ENCODE measurements around the gene TMEM255A. TPM values are rescaled to one million over a fixed set of nuclear protein-coding genes. Genes with fewer than 3 reads are reported as not detected.

Gene TMEM255A
- total and polyA plus RNA-seq, 2 experiments from 2014 or later = 0.21 to 0.28 TPM

GRCh38 chrX:120308959-120309872 is 2.0 kb downstream of the TMEM255A start:
- H3K4me1 Mint-ChIP-seq = peaks cover 40% of the 10 kb centered on the region
- no peak overlapping the region for H3K27ac ChIP-seq (ENCODE audit: low read depth)
- peak overlapping the region; percentile 81 for H3K4me3 Mint-ChIP-seq
- peak overlapping the region; percentile 59 for H3K4me3 ChIP-seq
- no peak overlapping the region for H2AFZ ChIP-seq
- TF ChIP-seq ZNF462 (CRISPR knock-in tag; IDR thresholded peaks at IDR 0.05) = no peak
- no peak for TF ChIP-seq REST (IDR thresholded peaks at IDR 0.05; ENCODE audit: unreplicated experiment)
- no peak for TF ChIP-seq EZH2phosphoT487 (IDR thresholded peaks at IDR 0.05; ENCODE audit: unreplicated experiment)
- no peak for TF ChIP-seq NANOG (IDR thresholded peaks at IDR 0.05; ENCODE audit: borderline replicate concordance)
- no peak for TF ChIP-seq ZNF114 (CRISPR knock-in tag; IDR thresholded peaks at IDR 0.05)
- TF ChIP-seq CREB1 (CRISPR knock-in tag; IDR thresholded peaks at IDR 0.05; ENCODE audit: low read depth) = peak; percentile 36
- peak; percentile 23 to 48 for TF ChIP-seq CTCF (conservative IDR thresholded peaks at IDR 0.05; ENCODE audit: low read depth in 2 of 2)
- no peak for TF ChIP-seq ZNF331 (CRISPR knock-in tag; IDR thresholded peaks at IDR 0.05; ENCODE audit: low read depth)
- TF ChIP-seq ETS1 (IDR thresholded peaks at IDR 0.05) = no peak
- TF ChIP-seq EZH2 (IDR thresholded peaks at IDR 0.05; ENCODE audit: low read depth, unreplicated experiment) = no peak
- TF ChIP-seq STAT1 (IDR thresholded peaks at IDR 0.05; ENCODE audit: unreplicated experiment) = no peak
- no peak for TF ChIP-seq JUNB (IDR thresholded peaks at IDR 0.05; ENCODE audit: unreplicated experiment)
- no peak for TF ChIP-seq POLR2AphosphoS5 (IDR thresholded peaks at IDR 0.05; ENCODE audit: low read depth)
- H3K79me2 ChIP-seq (replicated peaks; ENCODE audit: insufficient read depth) = no peaks in the 10 kb centered on the region
- peaks cover 98% of the 10 kb centered on the region for H3K27me3 ChIP-seq (ENCODE audit: insufficient read depth)
- H3K9me2 ChIP-seq (ENCODE audit: insufficient read depth) = no peaks in the 10 kb centered on the region
- peaks cover 28% of the 10 kb centered on the region for H3K4me1 ChIP-seq (ENCODE audit: insufficient read depth)
- H3K36me3 ChIP-seq (ENCODE audit: insufficient read depth) = no peaks in the 10 kb centered on the region
- no peaks in the 10 kb centered on the region for H3F3A ChIP-seq (replicated peaks; ENCODE audit: low read depth)
- no peaks in the 10 kb centered on the region for H3K9me3 Mint-ChIP-seq
- peak; percentile 80 for DNase-seq (ENCODE audit: low spot score)
- H3K27me3 Mint-ChIP-seq (ENCODE audit: insufficient read depth, low read depth, poor library complexity) = peaks cover 60% of the 10 kb centered on the region
- no peaks in the 10 kb centered on the region for H3K36me3 Mint-ChIP-seq (ENCODE audit: low read depth)
- peak; percentile 74 for ATAC-seq
- H3K4me2 ChIP-seq = peak overlapping the region; percentile 93
- H3K27ac Mint-ChIP-seq = no peak overlapping the region; the same call in 1 of the 2 replicates
- H4K20me1 ChIP-seq (replicated peaks; ENCODE audit: insufficient read depth) = no peaks in the 10 kb centered on the region
